DMS153 treated with DMSO at 0.1 percent for 48 hours (cell line): ENCODE measurements around the gene KDM4C.

Source experiments
- DNase-seq: peaks from one replicate; lab custom pipeline; 2025; ENCODE audit not compliant: unreplicated experiment; lab: John Stamatoyannopoulos, UW

The KDM4C gene

DNA sequence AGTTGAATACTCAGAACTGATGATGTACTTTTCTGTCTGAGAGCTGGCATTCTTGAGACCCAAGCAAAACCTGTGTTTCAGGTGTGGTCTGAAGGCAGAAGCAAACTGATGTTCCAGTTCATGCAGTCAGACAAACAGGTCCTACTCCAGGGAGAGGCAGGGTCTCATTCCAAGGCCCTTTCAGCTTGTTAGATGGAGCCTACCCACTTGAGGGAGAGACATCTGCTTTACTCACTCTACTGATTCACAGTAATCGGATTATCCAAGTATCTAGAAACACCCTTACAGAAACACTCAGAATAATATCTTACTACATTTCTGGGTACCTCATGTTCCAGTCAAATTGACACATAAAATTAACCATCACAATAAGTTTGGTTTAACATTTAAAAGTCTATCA, 207.8 kb downstream of the KDM4C start:
- DNase-seq = no peak

DNA sequence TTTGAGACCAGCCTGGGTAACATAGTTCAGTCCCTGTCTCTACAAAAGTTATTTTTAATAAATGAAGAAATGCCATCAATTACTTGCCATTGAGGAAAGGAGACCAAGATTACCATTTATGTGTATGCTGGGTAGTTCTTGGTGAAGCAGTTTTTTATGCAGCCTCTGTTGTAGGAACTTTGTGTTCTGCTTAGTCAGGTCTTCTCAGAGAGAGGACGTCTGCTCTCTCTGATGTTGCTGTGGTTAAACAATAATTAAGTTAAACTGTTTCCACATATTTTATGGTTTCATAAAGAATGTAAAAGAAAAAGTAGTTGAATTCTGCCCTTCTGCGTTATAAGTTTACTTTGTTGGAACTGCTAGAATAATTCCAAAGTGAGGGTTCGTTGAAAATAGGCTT, 210.5 kb downstream of the KDM4C start:
- DNase-seq = no peak

DNA sequence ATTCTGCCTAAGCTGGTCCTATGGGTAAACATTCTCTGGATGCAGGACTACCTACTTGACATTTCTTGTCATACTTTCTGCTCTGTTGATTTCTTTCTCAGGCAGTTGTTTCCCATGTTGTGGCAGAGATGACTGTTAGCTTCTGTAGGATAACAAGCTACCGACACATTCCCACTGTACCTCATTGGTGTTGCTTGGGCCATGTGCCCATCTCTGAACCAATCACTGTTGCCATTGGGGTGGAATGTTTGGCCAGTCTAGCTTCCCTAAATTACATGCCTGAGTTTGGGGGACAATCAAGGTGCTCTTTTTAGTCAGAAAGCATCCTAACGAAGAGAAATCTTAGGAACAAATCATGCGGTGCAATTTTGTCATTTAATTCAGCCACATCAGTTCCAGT, 212.0 kb downstream of the KDM4C start:
- DNase-seq = no peak

DNA sequence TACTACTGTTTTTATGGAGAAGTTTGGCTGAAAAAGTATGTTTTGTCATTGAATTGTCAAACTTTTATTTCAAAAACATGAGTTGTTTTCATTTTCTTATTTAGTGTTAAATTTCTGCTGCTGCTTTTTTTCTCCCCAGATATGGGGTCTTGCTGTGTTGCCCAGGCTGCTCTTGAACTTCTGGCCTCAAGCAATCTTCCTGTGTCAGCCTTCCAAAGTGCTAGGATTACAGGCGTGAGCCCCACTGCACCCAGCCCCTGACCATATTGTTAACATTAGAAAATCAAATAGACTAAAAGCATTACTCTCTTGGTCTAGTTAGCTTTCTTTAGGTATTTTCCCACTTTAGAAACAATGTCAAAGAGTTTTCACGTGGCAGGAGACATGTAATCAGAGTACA, 215.3 kb downstream of the KDM4C start:
- DNase-seq = no peak

DNA sequence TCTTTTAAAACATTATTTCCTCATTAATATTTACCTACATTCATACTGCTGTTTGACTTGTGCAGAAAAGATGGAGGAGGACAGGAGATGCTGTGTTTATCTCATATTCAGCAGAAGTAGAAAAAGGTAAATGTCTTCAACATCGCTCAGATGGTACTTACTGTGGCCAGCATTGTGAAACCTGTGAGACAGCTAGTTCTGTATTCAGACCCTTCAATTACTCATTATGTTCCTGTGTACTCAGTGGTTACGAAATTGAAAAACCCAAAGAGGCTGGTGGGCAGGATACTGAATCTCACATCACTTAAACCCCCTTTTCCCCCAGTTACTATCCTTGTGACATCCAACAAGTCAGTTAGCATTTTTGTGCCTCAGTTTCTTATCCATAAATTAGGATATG, 216.0 kb downstream of the KDM4C start:
- DNase-seq = no peak

DNA sequence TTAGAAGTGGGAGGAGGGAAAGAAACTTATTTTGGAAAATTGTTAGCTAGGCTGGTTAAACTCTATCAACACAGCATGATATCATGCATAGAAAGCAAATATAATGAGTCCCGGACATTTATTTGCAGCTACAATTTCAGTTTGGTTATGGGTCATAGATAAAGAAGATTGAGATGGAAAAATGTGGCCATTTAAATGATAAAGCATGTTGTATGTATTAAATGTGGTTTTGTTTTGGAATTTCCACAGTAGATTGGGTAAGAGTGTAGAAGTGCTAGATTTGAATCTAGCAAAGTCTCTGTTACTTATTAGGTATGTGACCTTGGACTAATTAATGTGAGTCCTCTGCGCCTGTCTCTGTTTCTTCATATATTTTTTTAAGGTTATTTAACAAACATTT, 217.4 kb downstream of the KDM4C start:
- DNase-seq = no peak

DNA sequence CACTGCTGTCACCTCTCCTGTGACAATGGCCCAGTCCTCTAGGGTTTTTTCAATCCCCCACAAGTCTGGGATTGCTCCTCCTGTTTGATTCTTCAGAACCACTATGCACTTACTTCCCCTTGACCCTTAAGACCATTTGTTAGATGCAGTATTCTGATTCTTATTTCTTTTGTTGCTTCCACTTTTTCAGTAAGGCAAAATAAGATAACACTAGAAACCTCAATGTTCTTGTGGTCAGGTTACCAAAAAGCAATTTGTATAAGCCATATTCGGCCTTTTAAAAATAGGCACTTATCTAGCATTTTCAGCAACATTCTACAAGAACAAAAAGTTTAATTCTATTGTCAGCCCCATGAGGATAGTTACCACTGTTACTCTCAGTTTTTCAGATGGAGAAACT, 220.0 kb downstream of the KDM4C start:
- DNase-seq = no peak

DNA sequence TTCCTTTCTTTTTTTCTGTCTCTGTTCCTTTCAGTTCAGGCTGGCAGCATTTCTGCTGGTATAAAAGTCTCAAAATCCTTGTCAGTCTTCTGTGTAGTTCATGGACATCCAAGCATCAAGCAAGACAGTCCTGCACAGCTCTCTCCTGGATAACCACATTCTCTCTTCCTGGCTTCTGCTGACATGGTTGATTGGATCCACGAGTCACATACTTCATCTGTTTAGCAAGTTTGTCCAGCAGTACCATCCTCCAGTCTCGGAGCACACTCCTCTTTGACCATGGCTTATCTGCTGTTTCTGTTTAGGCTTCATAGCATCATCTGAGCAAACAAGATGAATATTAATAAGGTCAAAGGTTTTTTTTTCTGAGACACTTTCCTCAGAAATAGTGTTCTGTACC, 220.8 kb downstream of the KDM4C start:
- no peak for DNase-seq

DNA sequence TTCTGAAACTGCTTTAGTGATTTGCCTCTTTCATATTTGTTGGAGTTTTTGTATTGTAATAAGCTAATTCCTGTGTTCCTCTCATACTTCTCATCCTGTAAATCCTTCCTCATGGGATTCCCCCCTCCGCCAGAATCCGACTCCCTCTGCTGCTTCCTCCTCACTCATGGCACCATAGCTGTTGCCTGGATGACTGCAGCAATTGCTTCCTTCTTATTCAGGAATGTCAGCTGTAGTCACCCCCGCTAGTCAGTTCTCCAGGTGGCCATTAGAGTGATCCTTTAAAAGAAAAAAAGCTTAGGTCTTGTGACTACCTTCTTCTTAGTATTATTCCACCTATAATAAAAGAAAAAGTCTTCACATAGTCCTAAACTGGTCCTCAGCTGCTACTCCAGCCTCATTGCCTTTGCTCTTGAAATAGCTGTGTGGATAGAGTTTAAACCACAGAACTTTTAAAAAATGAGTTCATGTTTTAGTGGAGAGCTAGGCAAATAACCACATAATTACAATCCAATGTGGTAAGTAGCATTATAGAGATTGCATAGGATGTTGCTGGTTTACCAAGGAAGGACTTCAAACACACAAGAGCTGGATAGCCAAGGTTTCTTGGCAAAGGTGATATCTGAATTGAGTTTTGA, 227.3 kb downstream of the KDM4C start:
- no peak for DNase-seq

DNA sequence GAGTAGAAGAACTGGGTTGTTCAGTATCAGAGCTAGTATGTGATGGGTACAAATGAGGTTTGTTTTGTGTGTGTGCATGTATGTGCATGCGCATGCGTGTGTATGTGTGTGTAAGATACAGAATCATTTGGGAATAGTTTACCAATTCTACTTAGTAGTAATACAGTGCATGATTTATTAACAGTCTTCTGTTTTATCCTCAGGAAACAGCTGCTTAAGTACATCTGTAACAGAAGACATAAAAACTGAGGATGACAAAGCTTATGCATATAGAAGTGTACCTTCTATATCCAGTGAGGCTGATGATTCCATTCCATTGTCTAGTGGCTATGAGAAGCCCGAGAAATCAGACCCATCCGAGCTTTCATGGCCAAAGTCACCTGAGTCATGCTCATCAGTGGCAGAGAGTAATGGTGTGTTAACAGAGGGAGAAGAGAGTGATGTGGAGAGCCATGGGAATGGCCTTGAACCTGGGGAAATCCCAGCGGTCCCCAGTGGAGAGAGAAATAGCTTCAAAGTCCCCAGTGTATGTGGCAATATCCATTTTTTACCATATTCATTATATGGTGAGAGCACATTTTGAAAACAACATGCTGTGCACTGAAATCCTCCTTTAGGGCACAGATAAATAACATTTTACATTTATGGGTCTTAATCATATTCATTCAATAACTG, 228.5 kb downstream of the KDM4C start:
- no peak for DNase-seq

DNA sequence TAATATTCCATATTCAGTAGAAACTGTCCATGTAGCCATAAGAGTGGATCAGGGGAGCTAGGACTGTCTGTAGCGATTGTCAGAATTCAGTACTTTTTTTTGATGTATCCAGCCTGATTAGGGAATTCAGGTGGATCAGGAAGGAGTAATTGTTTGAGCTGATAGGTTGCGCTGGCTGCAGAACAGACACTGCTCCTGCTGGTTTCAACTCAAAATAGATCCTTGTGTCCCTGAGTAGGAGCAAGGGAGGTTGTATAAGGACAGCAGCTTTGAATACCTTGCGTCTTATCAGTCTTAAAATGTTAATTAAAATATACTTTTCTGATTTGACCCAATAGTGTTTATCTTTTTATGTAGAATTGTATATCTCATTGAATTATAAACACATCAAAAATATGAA, 229.6 kb downstream of the KDM4C start:
- DNase-seq = no peak

DNA sequence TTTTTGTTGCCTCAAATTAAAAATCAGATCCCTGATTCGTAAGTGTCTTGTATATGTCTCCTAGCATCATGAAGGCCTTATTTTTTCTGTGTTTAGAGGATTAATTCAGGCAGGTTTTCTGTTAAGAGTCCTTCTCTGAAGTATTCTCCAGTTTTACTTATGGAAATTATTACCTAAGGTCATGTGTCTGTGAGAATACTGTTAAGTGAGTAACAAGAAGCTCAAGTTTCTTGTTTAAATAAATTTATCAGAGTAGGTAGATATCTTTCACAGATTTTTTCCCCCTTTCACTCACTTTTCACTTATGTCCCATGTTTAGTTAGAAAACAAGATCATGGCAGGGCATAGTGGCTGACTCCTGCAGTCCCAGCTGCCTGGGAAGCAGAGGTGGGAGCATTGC, 233.6 kb downstream of the KDM4C start:
- DNase-seq = no peak

DNA sequence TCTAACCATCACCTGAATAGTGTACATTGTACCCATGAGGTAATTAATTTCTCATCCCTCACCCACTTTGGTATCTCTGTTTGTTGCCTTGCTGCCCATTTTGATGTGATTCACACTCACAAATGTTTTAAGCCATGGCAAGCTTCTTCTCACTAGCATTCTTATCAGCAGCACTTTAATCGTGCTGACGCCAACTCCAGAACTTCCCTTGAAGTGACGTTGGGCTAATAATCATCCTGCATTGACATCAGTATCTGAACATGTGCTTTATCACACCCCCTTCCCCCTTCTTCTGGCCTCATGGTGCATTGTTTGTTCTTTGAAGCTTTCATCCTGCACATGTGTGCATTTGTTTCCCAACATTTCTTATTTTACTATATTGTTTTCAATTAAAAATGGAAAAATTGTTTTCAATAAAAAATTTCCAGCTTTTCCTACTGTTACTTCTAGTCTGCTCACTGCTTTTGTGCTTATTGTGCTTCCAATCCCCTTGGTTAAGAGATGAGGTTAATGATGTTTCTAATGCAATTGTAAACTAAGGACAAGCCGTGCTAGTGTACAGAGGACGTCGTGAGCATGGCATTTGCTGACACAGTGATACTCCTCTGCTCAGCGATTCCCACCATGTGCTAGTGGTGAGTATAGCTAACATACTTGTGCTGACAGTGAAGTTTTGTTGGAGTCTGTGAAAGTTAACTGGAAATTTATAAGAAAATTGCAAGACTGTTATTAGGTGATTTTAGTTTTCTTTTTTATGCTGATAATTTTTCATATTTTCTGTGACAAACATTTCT, 238.5 kb downstream of the KDM4C start:
- no peak for DNase-seq

DNA sequence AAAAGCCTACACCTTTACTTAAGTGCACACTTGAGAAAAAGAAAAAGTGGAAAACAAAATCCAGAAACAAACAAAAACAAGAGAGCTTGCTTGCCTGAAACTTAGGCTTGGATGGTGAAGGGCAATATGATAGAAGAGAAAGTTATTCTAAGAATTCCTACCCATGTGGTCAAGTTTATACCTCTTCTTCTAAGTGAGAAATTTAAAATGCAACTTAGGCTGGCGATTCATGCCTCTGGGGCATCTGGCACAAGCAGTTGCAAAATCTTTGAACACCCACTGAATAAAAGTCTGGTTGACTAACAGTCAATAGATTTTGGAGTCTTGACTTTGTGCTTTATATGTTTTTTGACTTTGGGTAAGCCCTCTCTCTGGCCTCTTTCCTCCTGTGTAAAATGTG, 239.6 kb downstream of the KDM4C start:
- DNase-seq = no peak

DNA sequence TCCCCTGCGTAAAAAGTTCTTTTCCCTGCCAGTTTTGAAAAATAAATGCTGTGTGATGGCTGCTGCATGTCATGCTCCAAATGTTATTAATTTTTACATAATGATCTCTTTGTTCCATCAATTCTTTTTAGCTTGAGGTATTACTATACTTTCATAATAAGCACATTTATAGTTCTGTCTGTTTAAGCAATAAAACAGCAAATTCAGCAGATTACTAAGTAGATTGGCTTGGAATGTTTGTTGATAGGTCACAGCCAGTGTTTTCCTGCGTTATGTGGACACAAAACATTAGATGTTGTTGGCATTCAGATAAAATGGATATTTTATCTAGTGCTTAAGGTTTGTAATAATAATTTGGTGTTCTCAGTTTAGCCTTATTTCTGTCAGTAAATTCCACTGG, 242.0 kb downstream of the KDM4C start:
- DNase-seq = no peak

DNA sequence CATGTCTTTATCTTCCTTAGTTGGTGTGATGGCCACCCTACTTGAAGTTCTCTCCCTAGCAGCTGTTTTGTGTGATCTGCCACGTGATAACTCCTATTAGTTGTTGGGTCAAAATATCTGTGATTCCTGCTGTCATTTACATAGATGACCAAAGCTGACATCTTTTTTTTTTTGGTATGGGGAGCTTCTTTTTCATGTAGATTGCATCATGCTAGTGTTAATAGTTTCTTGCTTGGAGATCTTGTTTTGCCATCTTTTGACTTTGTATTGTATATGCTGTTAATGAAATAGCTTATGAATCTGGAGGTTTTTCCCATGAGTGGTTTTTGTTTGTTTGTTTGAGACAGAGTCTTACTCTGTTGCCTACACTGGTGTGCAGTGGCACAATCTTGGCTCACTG, 243.8 kb downstream of the KDM4C start:
- DNase-seq = no peak

DNA sequence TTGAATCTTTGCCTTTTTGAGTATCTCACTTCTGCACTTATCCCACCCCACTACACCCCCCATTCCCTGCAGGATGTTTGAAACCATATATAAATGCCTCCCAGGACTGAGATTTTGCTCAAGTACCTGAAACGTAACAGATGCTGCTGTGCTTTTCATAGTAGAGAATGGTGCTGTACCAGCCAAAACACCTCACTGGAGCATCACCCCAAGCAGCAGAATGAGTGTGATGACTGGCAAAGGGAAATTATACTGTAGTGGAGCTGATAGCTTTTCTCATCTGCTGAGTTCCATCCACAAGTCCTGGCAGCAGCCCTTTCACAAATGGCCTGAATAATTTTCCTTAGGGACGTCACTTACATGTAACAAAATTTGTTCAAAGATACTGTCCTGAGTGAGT, 246.1 kb downstream of the KDM4C start:
- no peak for DNase-seq

DNA sequence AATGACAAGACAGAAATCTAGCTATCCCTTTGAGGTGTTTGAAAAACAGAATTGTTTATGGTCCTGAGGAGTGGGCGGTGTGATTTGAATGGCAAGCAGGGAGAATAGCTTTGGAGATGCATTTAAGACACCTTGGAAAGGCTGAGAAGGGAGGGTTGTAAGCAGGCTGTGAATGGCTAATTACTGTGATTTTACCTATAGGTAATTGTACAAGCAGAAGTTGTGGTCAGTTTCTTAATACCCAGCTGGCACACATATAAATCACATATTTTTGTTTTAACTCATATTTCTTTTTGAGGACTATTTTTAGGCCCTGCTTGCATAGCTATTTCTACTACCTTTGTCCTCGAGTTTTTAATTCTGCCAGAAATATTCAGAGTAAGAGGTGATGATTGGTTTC, 248.6 kb downstream of the KDM4C start:
- DNase-seq = no peak

DNA sequence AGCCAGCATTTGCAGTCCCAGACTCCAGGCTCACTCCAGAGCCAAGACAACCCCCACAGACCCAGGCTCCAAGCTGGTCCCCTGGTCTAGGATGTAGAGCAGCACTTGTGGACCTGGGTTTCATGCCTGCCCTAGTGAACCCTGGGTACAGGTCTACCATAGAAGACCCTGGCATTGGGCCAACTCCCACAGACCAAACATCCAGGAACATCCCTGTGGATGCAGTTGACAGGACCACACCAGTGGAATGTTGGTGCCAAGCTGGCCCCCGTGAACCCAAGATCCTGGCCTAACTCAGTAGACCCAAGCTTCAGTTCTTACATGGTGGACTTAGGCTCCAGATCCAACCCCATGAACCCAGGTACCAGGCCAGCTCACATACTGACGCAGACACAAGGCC, 250.6 kb downstream of the KDM4C start:
- no peak for DNase-seq

DNA sequence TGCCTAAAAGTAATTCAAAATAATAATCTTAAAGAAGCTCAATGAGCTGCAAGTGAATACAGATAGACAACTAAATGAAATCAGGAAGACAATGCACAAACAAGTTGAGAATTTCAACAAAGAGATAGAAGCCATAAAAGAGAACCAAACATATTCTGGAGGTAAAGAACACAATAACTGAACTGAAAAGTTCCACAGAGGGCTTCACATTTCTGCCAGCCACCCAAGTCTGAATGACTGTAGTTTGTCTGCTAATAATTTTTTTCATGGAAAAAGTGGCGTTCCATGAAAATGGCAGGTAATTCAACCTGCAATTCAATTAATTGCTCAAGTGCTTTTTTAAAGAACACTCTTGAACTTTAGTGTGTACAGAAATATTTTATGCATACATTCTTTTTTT, 251.3 kb downstream of the KDM4C start:
- DNase-seq = no peak

DNA sequence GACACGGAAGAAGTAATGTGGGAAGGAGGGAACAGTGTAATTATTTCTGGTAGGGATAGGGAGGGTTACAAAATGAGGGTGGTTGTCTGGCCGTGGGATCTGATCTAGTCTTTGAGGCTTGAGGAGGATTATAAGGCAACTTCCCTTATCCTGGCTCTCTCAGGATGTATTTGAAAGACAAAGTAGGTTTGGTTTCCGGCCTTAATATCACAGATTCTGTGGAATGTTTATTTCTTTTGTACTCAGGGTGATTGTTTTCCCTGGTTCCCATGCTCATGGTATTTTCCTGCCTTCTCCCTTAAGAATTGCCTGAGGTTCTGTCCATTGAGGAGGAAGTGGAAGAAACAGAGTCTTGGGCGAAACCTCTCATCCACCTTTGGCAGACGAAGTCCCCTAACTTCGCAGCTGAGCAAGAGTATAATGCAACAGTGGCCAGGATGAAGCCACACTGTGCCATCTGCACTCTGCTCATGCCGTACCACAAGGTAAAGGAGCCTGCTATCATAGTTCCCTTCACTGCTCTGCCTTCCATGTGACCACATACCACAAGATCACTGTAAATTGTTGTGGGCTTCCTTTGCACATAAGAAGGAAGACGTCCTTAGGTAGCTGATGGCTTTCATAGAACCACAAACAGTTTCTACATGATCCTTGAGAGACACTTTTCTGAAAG, 253.8 kb downstream of the KDM4C start:
- DNase-seq = no peak

DNA sequence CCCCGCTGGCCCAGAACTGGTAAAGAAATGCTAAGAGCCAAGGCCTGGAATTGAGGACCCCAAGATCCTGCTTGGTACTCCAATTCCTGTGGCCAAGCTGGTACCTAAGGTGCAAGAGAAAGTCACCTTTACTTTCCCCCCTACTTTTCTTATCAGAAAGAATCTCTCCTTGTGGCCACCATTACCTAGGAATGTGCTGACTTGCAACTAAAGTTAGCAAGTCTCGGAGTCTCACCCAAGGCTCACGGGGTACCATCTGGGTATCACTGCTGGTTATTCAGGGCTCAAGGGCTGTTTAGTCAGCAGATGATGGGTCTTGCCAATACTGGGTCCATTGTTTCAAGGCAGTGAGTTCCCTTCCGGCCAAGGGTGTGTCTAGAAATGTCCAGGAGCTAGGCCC, 270.2 kb downstream of the KDM4C start:
- no peak for DNase-seq
